Stimulated activated CD8-positive, alpha-beta memory T cell treated with anti-CD3 and anti-CD28 coated beads, Interleukin-15, amount 100 ng/mL, for 1 hour (primary cell): ENCODE measurements around the gene POLH.
"Not testable (repeated sequence)": the region's sequence is repeated elsewhere in the genome, so short reads cannot be mapped to it uniquely, and the experiment has no call there.

ENCODE experiments used
- DNase-seq: peaks from one replicate; pipeline ENCODE4 v3.0.0-alpha.2; 2020; ENCODE audit warnings: low read depth

POLH gene

GRCh38 chr6:43575772-43576551 is at the start of gene POLH, which contains the start of gene XPO5:
Gene POLH, plus strand, starts transcription at chr6:43576185. Its CDS starts 6,135 bp downstream, at chr6:43582320.
Gene XPO5, minus strand, starts transcription at chr6:43576038. Its CDS starts 174 bp downstream, at chr6:43575864.
- DNase-seq, result peak; percentile 77

DNA sequence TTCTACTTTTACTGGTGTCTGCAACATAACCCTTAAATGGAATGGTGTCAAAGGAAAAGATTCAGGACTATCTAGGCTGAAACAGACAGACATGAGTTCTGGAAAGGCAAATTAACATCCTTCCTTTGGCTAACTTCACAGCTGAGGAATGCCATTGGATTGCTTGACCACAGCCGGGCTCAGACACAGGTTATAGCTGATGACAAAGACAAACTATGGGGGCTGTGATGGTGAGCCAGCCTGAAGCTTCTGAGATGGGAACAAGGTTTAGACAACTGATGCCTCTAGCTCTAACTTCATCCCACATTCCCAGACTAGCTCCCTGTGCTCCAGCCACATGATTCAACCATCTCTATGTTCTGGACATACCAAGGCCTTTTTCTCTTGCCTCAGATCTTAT is 43.8 kb upstream of the POLH start:
- DNase-seq, result no peak

GRCh38 chr6:43538986-43539385 is 37.0 kb upstream of the POLH start:
- not testable (repeated sequence) for DNase-seq

DNA sequence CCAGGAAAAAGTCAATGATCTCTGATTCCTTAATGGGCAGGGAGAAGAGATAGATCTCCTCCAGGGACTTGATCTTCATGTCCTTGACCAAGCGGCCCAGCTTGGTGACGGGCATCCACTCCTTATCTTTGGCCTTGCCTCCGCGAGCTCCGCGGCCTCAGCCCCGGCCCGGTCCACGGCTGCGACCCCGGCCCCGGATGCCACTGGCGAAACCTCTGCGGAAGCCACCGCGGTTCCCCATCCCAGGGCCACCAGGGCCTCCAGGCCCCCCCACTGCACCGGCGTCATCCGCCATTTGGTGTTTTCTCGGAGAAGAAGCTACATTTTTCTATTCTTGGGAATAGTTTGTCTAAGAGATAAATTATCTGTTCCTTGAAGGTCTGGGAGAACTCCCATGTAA is 36.6 kb upstream of the POLH start:
- not testable (repeated sequence) for DNase-seq

GRCh38 chr6:43540507-43540906 is 35.5 kb upstream of the POLH start:
- DNase-seq, result no peak

- no peak for DNase-seq
Observed at GRCh38 chr6:43541774-43542471, 34.1 kb upstream of the POLH start.

DNA sequence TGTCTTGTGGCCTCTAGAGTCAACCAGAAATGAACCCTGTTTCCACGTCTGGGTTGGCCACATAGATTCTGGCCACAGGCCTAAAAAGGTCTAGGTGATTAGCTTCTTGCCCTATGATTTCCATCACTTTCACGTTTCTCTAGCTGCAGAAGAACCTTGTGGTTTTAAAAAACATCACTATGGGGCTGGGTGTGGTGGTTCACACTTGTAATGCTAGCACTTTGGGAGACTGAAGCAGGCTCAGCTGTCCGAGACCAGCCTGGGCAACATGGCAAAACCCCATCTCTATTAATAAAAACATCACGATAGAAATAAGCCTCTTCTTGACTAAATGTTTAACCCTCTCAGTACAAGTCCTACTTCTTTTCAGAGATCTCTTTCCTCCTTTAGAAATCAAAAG is 31.5 kb upstream of the POLH start:
- DNase-seq, result no peak

DNA sequence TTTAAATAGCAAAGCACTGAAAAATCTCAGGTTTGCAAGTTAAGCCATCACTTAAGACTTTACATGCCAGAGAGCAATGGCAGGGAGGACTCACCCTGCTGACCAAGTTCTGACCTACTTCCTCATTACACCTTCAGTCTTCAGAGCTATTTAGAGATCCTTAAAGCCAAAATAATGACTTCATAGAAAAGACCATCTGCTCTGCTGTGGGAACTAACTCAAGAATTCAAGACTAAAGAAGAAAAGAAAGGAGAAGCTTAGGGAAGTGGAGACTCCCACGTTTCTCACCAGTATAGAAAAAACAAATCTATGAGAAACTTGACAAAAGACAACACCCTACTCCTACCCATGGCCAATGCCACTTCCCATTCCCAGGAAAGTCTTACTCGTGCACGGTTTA is 28.8 kb upstream of the POLH start:
- no peak for DNase-seq

DNA sequence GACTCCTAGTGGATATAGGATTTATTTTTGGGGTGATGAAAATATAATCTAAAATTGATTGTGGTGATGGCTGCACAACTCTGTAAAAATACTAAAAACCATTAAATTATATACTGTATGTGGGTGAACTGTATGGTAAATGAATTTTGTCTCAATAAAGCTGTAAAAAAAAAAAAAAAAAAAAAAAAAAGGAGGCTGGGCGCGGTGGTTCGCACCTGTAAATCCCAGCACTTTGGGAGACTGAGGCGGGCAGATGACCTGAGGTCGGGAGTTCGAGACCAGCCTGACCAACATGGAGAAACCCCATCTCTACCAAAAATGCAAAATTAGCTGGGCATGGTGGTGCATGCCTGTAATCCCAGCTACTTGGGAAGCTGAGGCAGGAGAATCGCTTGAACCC is 18.4 kb upstream of the POLH start:
- not testable (repeated sequence) for DNase-seq

GRCh38 chr6:43559328-43559727 is 16.7 kb upstream of the POLH start:
- no peak for DNase-seq

GRCh38 chr6:43570876-43571441 is 5.0 kb upstream of the POLH start:
- DNase-seq, result no peak

GRCh38 chr6:43572015-43572414 is 4.0 kb upstream of the POLH start:
- DNase-seq, result no peak

DNA sequence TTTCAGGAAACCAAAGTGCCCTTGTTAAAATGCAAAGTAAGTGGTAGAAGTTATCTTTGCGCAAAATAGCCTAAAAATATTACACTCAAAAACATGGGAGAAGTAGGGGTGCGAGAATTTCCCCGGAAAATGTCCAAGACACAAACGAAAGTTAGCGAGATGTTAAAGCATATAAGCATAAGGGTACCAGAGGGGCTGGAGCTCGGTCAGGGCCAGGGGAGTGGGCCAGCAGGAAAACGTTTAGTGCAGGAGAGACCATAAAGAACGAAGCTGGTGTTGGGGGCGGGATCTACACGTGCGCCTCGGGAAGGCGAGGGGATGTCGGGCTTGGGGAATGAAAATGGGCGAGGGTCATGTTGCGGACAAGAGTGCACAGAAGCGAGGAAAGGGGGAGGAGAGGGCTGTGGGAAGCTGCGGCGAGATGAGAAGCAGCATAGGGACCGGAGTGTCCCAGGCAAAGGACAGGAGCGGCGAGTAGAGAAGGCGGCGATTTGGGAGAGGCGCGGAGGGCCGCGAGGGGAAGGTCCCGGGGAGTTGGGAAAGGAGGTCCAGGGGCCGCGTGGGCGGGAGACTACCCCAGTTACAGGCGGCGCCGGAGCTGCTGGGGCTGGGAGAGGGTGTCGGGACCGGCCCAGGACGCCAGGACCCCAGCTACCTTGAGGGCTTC is 747 bp upstream of the POLH start:
- no peak for DNase-seq

DNA sequence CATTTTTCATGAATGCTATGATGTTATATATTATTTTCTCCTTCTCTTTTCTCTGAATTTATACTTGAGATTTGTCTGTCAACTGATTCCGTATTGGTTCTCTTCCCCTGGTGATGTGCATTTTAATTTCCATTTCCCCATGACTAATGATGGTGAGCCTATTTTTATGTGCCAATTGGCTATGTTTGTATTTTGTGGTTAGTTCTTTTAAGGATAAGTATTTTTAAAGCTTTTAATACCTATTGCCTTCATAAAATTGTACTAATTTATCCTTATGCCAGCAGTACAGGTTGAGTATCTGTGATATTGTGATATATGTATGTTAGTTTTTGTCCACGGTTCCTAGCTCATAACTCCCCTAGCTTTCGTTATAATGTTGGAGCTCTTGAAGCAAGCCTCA is 2.8 kb downstream of the POLH start:
- no peak for DNase-seq

- DNase-seq, result no peak
Observed at GRCh38 chr6:43579171-43579570, 3.2 kb downstream of the POLH start.

DNA sequence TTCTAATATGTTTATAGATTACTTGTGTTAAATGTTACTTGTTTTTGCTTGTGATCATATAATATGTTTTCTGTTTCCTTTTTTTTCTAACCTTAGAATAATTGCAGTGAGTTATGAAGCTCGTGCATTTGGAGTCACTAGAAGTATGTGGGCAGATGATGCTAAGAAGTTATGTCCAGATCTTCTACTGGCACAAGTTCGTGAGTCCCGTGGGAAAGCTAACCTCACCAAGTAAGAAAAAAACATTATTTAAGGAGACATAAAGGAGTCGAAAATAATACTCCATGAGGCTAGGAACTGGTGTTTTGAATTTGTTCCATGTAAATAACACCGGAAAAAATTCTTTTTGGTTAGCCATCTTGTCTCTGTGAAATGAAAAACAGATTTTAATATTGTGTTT is 6.9 kb downstream of the POLH start:
- no peak for DNase-seq

GRCh38 chr6:43584892-43585570 is 9.0 kb downstream of the POLH start:
- no peak for DNase-seq

- DNase-seq, result no peak
Observed at GRCh38 chr6:43588194-43588593, 12.2 kb downstream of the POLH start.

DNA sequence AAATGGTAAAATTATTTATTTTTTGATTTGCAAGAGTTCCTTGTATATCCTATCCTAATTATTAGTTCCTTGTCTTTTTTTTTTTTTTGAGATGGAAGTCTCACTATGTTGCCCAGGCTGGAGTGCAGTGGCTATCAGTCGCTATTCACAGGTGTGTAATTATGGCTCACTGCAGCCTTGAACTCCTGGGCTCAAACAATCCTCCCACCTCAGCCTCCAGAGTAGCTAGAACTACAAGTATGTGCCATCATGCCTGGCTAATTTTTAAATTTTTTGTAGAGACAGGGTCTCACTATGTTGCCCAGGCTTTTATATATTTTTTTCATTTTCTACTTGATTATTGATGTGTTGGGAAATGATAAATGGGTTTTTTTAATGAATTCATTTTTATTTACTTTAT is 13.6 kb downstream of the POLH start:
- DNase-seq, result not testable (repeated sequence)

- DNase-seq, result no peak
Observed at GRCh38 chr6:43593938-43594337, 18.0 kb downstream of the POLH start.

- DNase-seq, result no peak
Observed at GRCh38 chr6:43600595-43600994, 24.6 kb downstream of the POLH start.

DNA sequence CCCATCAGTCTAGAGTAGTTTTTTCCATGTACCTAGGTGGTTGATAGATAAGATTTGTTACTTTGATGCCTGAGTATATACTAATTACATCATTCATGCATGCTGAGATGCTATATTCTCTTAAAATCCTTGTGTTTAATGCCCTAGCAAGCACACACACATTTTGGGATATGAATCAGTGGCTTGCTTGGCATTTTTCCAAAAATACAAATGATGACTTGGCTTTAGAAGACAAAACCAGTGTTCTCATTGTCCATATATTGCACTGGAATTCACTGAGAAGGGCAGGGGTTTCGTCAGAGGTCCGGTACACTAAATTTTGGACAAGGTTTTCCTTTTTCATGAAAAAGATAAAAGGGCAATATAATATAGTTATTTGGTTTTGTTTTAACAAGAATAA is 28.2 kb downstream of the POLH start:
- no peak for DNase-seq
